ENCODE measurements around the gene USB1.
"Not testable (repeated sequence)": the region's sequence is repeated elsewhere in the genome, so short reads cannot be mapped to it uniquely, and the experiment has no call there.

The USB1 gene

DNA sequence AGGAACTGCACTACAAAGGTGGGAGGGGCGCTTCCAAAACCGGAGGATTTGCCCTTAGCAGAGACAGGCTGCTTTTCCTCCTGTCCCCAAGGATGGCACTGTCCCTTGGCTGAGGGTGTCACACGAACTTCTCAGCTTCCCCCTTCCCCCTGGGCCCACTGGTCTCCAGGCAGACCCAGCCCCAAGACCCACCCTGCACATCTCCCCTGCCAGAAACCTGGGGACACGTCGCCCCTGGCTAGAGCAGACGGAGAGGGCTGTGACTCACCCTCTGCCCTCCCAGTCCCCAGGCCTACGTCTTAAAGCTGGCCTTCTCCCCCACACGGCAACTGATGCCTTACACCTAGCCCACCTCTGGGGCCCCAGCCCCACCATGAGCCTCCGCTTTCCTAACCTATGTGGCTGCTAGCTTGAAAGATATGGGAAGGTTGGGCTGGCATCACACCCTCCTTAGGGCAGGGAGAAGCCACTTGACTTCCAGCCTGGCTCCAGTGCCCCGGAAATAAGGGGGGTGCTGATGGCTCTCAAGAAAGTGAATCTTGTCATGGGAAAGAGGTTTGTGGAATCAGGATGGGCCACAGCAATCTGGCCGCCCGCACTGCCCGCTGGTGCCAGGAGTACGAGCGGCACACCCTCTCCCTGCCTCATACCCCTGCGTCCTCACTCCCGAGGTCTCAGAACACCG is 5.3 kb upstream of the USB1 start:
- no peak for DNase-seq

DNA sequence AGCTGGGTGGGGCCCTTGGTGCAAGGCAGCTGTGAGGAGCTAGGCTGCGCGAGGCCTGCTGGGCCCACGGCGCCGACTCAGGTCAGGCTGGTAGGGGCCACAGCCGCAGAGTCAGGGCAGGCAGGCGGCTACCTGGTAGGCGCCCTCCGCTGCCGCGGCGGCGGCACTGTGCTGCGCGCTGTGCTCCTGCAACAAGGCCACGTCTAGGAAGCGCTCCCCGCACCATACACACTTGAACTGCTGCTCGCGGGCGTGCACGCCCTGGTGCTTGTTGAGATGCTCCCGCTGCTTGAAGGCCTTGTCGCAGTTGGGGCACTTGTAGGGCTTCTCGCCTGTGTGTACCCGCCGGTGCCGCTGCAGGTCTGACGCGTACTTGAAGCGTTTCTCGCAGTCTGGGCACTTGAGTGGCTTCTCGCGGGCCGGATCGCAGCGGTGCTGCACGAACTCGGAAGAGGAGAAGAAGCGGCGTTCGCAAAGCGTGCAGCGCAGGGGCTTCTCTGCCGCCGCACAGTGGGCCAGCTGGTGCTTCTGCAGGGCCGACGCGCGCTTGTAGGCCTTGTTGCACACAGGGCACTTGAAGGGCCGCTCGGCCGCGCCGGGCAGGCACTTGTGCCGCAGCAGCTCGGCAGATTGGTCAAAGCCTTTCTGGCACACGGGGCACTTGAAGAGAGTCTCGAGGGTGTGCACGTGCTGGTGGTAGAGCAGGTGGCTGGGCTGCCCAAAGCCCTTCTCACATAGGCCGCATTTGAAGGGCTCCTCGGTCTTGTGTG is 4.6 kb upstream of the USB1 start:
- no peak for DNase-seq

DNA sequence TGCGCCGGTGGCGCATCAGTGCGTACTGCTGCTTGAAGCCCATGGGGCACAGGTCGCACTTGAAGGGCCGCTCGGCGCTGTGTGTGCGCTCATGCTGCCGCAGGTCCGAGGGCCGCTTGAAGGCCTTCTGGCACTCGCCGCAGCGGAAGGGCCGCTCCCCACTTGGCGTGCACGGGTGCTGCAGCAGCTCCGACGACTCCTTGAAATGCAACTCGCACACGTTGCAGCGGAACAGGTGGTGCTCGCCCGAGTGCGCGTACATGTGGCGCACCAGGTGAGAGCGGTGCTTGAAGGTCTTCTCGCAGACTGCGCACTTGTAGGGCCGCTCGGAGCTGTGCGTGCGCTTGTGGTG is 4.1 kb upstream of the USB1 start:
- DNase-seq = no peak

DNA sequence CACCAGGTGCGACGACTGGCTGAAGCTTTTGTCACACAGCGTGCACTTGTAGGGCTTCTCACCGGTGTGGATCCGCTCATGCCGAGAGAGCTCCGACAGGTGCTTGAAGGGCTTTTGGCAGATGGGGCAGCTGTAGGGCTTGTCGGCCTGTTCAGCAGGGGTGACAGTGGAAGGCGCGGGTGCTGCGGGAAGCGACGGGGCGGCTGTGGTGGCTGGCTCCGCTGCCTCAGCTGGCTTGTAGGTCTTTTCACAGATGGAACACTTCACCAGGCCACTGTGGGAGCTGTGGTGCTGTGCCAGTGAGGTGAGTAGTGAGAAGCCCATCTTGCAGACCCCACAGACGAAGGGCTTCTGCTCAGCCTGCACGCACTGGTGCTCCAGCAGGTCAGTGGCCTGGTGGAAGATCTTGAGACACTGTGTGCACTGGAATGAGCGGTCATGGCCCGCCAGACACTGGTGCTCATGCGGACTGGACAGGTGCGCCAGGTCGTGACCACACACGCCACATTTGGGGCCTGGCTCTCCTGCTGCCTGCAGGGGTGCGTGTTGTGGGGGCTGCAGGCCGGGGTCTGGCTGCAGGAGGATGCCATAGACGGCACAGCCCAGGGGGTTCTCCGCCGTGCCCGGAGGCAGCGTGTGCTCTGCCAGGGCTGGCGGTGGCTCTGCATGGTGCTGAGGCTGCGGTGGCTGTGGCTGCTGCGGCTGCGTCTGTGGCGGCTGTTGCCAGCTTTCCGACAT is 3.5 kb upstream of the USB1 start:
- no peak for DNase-seq

DNA sequence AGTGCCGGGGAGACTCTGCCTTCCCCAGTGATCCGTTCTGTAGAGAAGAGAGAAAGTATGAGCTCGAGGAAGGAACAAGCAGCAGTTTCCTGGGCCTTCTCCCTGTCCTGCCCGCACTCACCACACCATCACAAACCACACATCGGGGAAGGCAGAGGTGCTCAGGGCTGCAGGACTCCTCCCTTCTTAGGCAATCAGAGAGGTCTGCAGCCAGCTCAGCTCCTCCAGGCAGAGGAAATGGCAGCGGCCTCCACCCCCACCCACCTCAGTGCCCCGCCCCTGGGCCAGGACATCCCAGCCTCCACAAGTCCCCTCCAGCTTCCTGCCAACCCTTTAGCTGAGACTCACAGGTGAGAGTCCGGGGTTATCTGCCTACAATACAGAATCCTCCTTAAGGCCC is 2.7 kb upstream of the USB1 start:
- peak; percentile 8 to 59 (median 42) for DNase-seq

DNA sequence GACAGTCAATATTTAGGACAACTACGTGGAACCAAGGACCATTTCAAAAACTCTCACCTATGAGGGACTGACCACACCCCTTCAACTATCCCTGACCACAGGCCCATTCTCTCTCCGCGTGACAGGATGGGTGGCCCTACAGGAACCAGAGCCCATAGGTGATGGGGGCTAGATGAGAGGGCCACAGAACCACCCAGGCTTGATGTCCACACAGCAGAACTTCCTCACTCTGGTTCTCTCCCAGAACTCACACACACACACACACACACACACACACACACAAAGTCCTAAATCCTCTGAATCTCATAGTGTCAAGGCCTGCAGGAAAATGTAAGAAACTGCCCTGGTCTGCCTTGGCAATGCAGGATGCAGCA is 2.2 kb upstream of the USB1 start:
- DNase-seq = peak in 2 of 4 experiments; percentile 19 to 27

DNA sequence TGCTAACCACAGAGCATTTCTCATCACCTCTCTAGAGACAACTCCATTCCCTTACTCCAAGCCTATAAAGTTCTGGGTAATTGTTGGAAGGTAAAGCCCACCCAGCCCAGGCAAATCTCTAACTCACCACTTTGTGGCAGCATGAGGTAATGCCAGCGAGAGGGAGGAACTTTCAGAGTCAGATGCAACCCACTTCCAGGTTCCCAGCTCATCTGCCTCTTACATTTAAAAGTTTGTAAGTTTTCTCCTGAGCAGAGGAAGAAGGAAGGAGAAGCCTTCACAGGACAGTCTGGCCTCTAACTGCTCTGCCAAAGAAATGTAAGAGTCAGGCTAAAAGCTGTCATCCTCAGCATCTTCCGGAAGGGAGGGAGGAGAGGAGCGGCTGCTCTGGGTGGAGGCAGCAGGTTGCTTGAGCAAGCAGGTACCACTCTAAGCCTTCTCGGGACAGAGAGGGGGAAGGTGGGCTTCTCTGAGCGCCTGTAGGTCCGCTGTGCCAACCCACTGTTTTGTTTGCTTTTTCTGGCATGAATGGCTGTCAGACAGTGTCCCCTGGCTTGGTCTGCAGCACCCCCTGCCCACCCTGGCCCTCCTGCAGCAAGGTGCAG is 1.7 kb upstream of the USB1 start:
- DNase-seq = peak; percentile 48 to 63 (median 60)

DNA sequence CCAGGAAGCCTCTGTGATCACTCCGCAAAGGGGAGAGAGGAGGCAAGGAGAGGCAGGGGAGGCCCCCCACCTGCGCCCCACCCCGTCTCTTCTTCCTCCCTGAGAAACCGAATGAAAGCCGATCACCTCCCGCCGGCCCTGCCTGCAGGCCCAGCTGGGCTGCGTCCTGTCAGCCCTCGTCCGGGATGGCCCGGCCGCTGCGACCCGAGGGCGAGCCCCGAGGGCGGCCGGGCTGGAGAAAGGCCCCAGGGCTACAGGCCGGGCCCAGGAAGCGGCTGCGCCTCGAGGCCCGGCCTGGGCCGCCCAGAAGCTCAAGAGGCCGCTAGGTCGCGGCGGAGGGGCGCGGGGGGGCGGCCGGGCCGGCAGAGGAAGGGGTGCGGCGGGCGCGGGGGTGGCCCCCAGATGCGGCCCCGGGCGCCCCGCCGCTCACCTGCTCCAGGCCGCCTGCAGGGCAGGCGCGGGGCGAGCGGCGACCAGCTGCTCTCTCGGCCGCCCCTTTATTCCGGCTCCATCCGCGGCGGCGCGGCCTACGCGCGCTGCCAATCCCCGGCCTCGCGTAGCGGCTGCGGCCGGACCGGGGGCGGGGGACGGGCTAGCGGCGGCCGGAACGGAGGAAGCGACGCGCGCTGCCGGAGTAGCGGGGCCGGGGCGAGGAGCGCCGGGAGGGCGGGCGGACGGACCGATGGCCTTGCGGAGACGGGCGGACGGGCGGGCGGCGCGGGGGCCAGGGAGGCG is 1.1 kb upstream of the USB1 start, which contains the start of gene ZNF319:
TSS of gene ZNF319 (minus strand) at position 702 of the 735 bp plus-strand sequence. CDS start 2,407 bp downstream, outside the sequence.
- DNase-seq = peak in 2 of 4 experiments; percentile 28 to 61

DNA sequence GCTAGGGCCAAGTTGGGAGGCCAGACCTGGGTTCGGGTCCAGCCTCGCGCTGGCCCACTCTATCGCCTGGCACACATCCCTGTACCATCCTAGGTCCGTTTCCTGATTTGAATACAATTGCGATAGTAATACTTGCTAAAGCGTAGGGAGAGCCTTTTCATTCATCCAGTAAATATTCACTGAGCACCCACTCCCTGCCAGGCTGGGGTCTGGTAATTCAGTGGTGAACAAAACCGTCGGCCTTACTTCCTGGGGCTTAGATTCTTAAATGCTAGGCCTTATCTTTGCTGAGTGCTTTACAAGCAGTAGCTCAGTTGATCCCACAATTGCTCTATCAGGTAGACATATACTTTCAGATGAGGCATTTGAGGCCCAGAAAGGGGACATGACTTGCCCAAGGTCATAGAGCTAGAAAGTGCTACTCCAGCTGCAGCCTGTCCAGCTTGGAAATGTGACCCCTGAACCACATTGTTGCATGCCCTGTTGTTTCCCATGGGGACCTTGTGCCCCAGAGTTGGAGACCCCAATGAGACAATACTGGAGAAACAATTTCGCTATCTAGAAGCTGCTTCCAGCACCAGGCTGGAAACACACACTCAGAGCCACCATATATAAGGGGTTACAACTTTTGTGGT is 691 bp downstream of the USB1 start:
- no peak for DNase-seq

DNA sequence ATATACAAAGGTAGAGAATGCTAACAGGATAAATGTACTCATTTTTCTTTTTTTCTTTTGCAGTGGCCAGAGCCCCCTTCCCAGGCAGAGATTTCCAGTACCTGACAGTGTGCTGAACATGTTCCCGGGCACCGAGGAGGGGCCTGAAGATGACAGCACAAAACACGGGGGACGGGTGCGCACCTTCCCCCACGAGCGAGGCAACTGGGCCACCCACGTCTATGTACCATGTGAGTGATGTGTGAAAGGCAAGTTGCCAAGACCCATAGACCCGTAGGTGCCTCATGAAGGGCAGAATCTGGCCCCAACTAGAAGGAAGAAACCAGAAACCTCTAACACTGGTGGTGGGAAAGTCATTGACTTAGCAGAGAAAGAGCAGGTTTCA is 1.2 kb downstream of the USB1 start:
- no peak for DNase-seq

DNA sequence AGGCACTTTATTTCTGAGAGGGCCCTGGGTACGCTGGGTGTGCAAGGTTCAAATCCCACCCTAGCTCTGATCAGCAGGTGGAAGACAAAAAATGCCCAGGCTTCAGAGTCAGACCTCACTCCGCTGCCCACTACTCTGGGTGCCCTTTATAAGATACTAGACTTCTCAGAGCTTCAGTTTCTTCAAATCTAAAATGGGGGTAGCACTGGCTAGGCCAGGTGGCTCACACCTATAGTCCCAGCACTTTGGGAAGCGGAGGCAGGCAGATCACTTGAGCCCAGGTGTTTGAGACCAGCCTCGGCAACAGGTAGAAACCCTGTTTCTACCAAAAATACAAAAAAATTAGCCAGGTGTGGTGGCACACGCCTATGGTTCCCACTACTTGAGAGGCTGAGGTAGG is 1.7 kb downstream of the USB1 start:
- no peak for DNase-seq

DNA sequence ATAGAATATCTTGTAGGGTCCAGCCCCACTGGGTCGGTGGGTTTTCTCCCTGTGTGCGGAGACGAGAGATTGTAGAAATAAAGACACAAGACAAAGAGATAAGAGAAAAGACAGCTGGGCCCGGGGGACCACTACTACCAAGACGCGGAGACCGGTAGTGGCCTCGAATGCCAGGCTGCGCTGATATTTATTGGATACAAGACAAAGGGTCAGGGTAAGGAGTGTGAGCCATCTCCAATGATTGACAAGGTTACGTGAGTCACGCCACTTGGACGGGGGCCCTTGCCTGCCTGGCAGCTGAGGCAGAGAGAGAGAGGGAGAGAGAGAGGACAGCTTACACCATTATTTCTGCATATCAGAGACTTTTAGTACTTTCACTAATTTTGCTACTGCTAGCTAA is 3.5 kb downstream of the USB1 start:
- DNase-seq = not testable (repeated sequence)

DNA sequence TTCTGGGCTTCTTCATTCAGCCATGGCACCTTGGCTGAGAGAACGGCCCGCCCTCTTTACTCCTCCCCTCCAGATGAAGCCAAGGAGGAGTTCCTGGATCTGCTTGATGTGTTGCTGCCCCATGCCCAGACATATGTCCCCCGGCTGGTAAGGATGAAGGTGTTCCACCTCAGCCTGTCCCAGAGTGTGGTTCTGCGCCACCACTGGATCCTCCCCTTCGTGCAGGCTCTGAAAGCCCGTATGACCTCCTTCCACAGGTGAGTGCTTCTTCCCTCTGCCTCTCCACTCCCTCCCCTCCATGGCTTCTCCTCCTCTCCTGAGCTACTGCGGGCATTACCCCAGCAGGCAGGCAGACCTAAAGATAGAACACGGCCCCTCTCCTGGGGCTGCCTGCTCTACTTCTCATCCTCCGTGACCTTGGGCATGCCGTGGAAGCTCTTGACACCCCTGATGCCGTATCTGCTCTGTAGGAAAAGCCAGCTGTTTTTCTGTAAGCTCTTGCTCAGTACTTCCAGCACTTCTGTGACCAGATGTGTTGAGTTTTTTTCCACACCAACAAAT is 8.7 kb downstream of the USB1 start:
- no peak for DNase-seq

DNA sequence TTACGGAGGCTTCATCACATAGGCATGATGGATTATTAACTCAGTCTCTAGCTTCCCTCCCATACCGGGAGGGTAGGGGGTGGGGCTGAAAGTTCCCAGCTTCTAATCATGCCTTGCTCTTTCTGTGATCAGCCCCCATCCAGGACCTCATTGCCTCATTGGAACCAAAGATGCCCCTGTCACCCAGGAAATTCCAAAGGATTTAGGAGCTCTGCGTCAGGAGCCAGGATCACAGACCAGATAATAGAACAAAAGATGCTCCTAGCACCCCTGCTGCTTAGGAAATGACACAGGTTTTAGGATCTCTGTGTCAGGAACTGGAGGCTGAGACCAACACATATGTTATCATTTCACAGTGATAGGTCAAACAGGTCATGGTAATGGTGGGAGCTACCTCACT is 9.7 kb downstream of the USB1 start:
- DNase-seq = no peak

DNA sequence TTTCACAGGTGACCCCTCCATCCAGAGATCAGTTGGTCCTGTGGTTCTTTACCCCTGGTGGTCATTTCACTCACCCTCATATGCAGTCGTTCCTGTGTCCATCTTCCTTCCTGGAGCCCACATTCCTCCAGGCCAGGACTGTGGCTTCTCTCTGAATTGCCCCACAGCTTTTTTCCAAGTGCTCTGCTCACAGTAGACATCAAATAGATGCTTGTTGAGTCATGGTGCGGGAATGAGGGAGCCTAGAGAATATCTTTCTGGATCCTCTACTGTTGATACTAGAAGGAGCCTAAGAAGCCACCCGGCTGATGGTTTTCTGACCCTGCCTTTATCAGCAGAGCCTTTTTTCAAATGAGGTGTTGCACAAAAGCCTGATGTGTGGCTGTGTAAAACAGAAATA is 10.4 kb downstream of the USB1 start:
- DNase-seq = no peak

DNA sequence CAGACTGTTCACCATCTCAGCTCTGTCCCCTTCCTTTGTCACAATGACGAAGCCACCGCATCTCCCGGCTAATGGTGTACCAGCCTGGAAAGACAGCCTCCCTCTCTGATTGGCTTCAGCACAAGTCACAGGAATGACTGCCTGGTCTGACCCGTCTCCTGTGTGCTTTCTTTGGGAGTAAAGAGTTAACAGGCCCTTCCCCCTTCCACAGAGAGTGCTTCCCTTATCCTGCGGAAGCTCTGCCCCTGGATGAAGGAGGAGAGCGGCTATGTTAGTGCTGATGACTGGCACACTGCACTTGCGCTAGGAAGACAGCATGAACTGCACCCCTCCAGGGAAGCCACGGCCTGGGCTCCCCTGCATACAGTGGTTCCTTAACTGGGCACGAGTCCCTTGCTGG is 11.3 kb downstream of the USB1 start:
- no peak for DNase-seq

DNA sequence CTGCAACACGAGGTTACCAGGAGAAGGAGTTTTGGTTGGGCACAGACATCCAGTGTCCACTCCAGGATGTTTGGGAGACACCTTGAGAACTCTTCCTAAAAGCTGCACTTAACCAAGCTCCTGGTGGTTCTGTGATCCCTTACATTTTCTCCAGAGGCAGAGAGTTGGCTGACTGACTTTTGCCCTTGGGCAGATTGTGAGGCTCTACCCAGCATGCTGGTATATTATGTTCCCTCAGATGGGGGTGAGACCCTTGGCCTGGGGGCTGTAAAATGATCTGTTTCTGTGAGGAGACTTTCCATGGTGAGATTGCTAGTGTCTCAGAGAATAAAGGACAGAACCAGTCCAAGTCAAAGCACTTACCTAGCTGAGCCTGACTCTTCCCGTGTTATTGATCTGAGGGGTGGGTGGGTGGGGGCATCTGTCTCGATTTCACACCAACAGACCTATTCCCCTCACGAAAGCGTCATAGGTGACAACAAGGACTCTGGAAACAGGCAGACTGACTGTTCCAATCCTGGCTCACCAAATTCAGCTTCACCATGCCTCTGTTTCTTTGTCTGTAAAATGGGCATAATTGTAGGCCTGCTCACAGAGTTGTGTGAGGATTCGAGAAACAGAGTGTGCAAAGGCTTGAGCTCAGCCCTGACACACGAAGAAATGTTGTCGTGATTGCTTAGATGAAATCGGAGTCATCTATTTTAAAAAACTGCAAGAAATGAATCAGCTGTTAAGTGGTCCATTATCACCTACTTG is 12.2 kb downstream of the USB1 start:
- DNase-seq = no peak

DNA sequence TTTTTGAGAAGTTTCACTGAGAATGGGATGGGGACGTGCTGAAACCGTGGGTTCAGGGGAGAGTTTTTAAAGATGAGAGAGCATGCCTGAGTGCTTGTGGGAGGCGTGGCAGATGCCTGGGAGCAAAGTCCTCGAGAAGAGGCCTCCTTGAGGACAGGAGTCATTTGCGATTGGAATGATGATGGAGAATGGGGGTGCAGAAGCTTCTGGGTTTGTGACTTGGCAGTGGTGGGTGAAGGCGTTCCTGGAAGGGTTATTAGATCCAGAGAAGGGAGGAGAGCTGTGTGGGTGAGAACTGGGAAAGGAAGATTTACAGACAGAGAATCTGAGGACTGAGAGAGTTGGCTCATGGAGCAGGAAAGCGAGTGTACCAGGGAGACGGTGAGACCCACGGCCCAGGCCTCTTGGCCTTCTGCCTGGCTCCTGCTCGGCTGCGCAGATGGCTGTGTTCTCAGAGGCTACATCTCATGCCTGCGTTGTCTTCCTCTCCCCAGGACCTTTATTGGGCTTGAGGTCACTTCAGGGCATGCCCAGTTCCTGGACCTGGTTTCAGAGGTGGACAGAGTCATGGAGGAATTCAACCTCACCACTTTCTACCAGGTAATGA is 15.7 kb downstream of the USB1 start:
- DNase-seq = no peak

DNA sequence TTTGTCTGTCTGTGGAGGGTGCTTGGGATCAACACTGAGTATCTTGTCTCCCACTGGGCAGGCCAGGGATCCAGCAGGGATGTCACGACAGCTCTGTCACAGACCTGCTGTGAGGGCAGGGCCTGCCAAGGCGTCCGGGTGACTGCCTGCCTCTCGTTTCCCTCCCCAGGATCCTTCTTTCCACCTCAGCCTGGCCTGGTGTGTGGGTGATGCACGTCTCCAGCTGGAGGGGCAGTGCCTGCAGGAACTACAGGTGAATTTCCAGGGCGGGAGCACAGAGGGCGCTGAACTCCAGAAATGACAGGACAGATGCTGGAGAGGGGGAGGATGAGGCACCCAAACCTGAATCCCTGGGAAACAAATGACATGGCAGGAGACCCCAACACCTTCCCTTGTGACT is 17.6 kb downstream of the USB1 start:
- no peak for DNase-seq

DNA sequence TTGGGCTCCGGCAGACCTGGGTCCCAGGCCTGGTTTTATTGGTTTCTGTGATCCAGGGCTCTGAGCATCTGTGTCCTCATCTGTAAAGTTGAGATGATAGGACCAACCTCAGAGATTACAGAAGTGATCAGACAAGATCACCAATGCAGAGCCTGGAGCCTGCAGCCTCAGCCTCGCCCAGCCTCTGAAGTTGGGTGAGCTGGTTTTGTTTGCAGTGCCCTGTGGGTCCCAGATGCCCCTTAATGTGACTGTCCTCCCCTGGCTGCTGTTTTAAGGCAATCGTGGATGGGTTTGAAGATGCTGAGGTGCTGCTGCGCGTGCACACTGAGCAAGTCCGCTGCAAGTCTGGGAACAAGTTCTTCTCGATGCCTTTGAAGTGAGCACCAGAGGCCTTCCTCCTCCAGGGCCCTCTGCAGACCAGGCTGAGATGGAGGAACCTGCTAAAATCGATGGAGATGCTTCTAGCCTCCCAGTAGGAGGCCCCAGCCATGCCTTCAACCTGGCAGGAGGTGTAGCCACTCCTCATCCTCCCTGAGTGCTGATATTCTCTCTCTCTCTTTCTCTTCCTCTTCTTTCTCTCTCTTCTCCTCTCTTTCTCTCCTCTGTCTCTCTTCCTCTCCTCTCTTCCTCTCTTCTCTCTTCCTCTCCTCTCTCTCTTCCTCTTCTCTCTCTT is 18.8 kb downstream of the USB1 start:
- no peak for DNase-seq

Measured in suppressor macrophage (primary cell).